H9 (cell line): ENCODE measurements around the gene TSPAN9. TPM values are rescaled to one million over a fixed set of nuclear protein-coding genes. Genes with fewer than 3 reads are reported as not detected.

Source experiments
- DNase-seq: peaks from one replicate; pipeline ENCODE4 v3.0.0-alpha.2; 2017
- H2AFZ ChIP-seq: one replicate; pipeline ENCODE4 v1.6.1; 2013; ENCODE audit warnings: mild to moderate bottlenecking, low read length, control low read depth, moderate library complexity
- H2AK5ac ChIP-seq: 2 replicates; pipeline ENCODE4 v1.6.1; 2013; ENCODE audit warnings: low read length, control low read depth, mixed read lengths; ENCODE audit not compliant: insufficient read length
- H2BK120ac ChIP-seq: one replicate; pipeline ENCODE4 v1.6.1; 2013; ENCODE audit warnings: low read depth, mild to moderate bottlenecking, low read length, control low read depth, inconsistent platforms; ENCODE audit not compliant: poor library complexity, severe bottlenecking
- H2BK12ac ChIP-seq: 2 replicates; pipeline ENCODE4 v1.6.1; 2013; ENCODE audit warnings: low read length, control low read depth, mixed read lengths, low read depth; ENCODE audit not compliant: insufficient read length
- H2BK15ac ChIP-seq: 2 replicates; pipeline ENCODE4 v1.6.1; 2013; ENCODE audit warnings: low read depth, low read length, control low read depth
- H2BK20ac ChIP-seq: one replicate; pipeline ENCODE4 v1.6.1; 2013; ENCODE audit warnings: low read depth, mild to moderate bottlenecking, low read length, control low read depth, inconsistent platforms; ENCODE audit not compliant: poor library complexity, severe bottlenecking
- H2BK5ac ChIP-seq: 2 replicates; pipeline ENCODE4 v1.6.1; 2013; ENCODE audit warnings: low read length, control low read depth, mixed read lengths; ENCODE audit not compliant: insufficient read length
- H3K14ac ChIP-seq: 2 replicates; pipeline ENCODE4 v1.6.1; 2013; ENCODE audit warnings: low read length, control low read depth; ENCODE audit not compliant: insufficient read depth
- H3K18ac ChIP-seq: 2 replicates; pipeline ENCODE4 v1.6.1; 2013; ENCODE audit warnings: low read depth, mild to moderate bottlenecking, mixed read lengths, low read length, control low read depth; ENCODE audit not compliant: insufficient read length
- H3K23ac ChIP-seq: 2 replicates; pipeline ENCODE4 v1.6.1; 2013; ENCODE audit warnings: low read length, control low read depth, mixed read lengths, low read depth; ENCODE audit not compliant: insufficient read length
- H3K23me2 ChIP-seq: 2 replicates; pipeline ENCODE4 v1.6.1; 2013; ENCODE audit warnings: low read depth, mild to moderate bottlenecking, mixed read lengths, low read length, control low read depth; ENCODE audit not compliant: insufficient read length, poor library complexity, severe bottlenecking
- H3K27ac ChIP-seq: 2 replicates; pipeline ENCODE4 v1.5.1; 2013; ENCODE audit warnings: low read length, control low read depth, mixed read lengths, low read depth; ENCODE audit not compliant: insufficient read length
- H3K27me3 ChIP-seq: 2 replicates; pipeline ENCODE4 v1.6.1; 2013; ENCODE audit warnings: low read length, control low read depth, inconsistent platforms; ENCODE audit not compliant: insufficient read depth
- H3K4ac ChIP-seq: 2 replicates; pipeline ENCODE4 v1.6.1; 2013; ENCODE audit warnings: low read depth, mild to moderate bottlenecking, control low read depth, inconsistent platforms, low read length, moderate library complexity
- H3K4me1 ChIP-seq: 2 replicates; pipeline ENCODE4 v1.6.1; 2013; ENCODE audit warnings: low read length, control low read depth, inconsistent platforms; ENCODE audit not compliant: insufficient read depth
- H3K4me2 ChIP-seq: 2 replicates; pipeline ENCODE4 v1.6.1; 2013; ENCODE audit warnings: low read length, control low read depth, mixed read lengths; ENCODE audit not compliant: insufficient read length, insufficient read depth
- H3K56ac ChIP-seq: 2 replicates; pipeline ENCODE4 v1.6.1; 2013; ENCODE audit warnings: low read depth, mild to moderate bottlenecking, mixed read lengths, low read length, control low read depth; ENCODE audit not compliant: insufficient read length
- H3K79me1 ChIP-seq: 2 replicates; pipeline ENCODE4 v1.6.1; 2013; ENCODE audit warnings: low read depth, mild to moderate bottlenecking, moderate library complexity, low read length, control low read depth, inconsistent platforms; ENCODE audit not compliant: insufficient read depth, poor library complexity, severe bottlenecking
- H3K79me2 ChIP-seq: 2 replicates; pipeline ENCODE4 v1.6.1; 2013; ENCODE audit warnings: low read length, control low read depth, inconsistent platforms; ENCODE audit not compliant: insufficient read depth
- H3K9ac ChIP-seq: 2 replicates; pipeline ENCODE4 v1.6.1; 2013; ENCODE audit warnings: low read length, control low read depth, mixed read lengths; ENCODE audit not compliant: insufficient read length; ENCODE audit errors: extremely low read depth
- H3K9me3 ChIP-seq: one replicate; pipeline ENCODE4 v1.6.1; 2013; ENCODE audit warnings: low read depth, low read length, inconsistent platforms; ENCODE audit not compliant: control insufficient read depth
- H3T11ph ChIP-seq: one replicate; pipeline ENCODE4 v1.6.1; 2013; ENCODE audit warnings: mild to moderate bottlenecking, low read length, control low read depth, inconsistent platforms
- H4K20me1 ChIP-seq: one replicate; pipeline ENCODE4 v1.6.1; 2013; ENCODE audit not compliant: control insufficient read depth, insufficient read length, insufficient read depth
- H4K5ac ChIP-seq: 2 replicates; pipeline ENCODE4 v1.6.1; 2013; ENCODE audit warnings: low read depth, mild to moderate bottlenecking, mixed read lengths, low read length, control low read depth; ENCODE audit not compliant: insufficient read length
- H4K8ac ChIP-seq: replicated peaks from 2 replicates; pipeline ENCODE4 v1.6.1; 2013; ENCODE audit warnings: low read length, control low read depth, mixed read lengths, low read depth; ENCODE audit not compliant: insufficient read length
- H4K91ac ChIP-seq: 2 replicates; pipeline ENCODE4 v1.6.1; 2013; ENCODE audit warnings: low read depth, mild to moderate bottlenecking, moderate library complexity, mixed read lengths, low read length, control low read depth; ENCODE audit not compliant: insufficient read length
- H3K27ac Mint-ChIP-seq, 3 experiments: 2 replicates in 2 of 3; 3 replicates in 1 of 3; pipeline ENCODE4 v1.8.0; 2020 to 2021; ENCODE audit warnings: mixed read lengths in 3 of 3, mild to moderate bottlenecking in 1 of 3, moderate library complexity in 1 of 3
- H3K27me3 Mint-ChIP-seq: 2 replicates; pipeline ENCODE4 v1.8.0; 2021; ENCODE audit warnings: low read depth, mild to moderate bottlenecking, moderate library complexity, mixed read lengths
- H3K36me3 Mint-ChIP-seq, 3 experiments: 2 replicates in 2 of 3; 3 replicates in 1 of 3; pipeline ENCODE4 v1.8.0; 2020 to 2021; ENCODE audit warnings: low read depth in 3 of 3, mixed read lengths in 3 of 3; ENCODE audit not compliant: insufficient read depth in 1 of 3
- H3K4me1 Mint-ChIP-seq, 2 experiments: 2 replicates each; pipeline ENCODE4 v1.8.0; 2020; ENCODE audit warnings: mixed read lengths in 2 of 2
- H3K4me3 Mint-ChIP-seq, 2 experiments: 2 replicates in 1 of 2; 3 replicates in 1 of 2; pipeline ENCODE4 v1.8.0; 2020 to 2021; ENCODE audit warnings: mild to moderate bottlenecking in 2 of 2, mixed read lengths in 2 of 2, moderate library complexity in 1 of 2
- H3K9me3 Mint-ChIP-seq, 2 experiments: 2 replicates in 1 of 2; 3 replicates in 1 of 2; pipeline ENCODE4 v1.8.0; 2020; ENCODE audit warnings: mild to moderate bottlenecking in 2 of 2, mixed read lengths in 2 of 2, moderate library complexity in 1 of 2
- CTCF ChIP-seq: fragments of 200-600 bp; sonication (generic); conservative IDR thresholded peaks from 3 replicates; pipeline ENCODE4 v1.8.0; 2021; ENCODE audit warnings: antibody characterized with exemption, mild to moderate bottlenecking
- WGBS: extraction: QIAGEN DNeasy Blood & Tissue Kit; methylation state at CpG from one replicate; pipeline ENCODE4 v1.1.7; 2013; ENCODE audit warnings: missing lambda C conversion rate, low lambda C conversion rate, mixed read lengths; ENCODE audit not compliant: insufficient read length; ENCODE audit errors: extremely low coverage; 5-methylcytosine and 5-hydroxymethylcytosine counted together
- total RNA-seq: library from RNA; stranded (reverse); gene quantifications from 2 replicates; pipeline ENCODE4 v1.2.1, GENCODE V29; 2021

Gene TSPAN9
- total RNA-seq, 1 experiment from 2014 or later: 19.0 TPM

- no peak overlapping the region for H2AFZ ChIP-seq
- H2AK5ac ChIP-seq: no peak overlapping the region
- no peaks in the 10 kb centered on the region for H3K9me3 ChIP-seq
- WGBS: no CpG with 5 or more reads among the region's 6 CpGs
- no peaks in the 10 kb centered on the region for H3K27me3 ChIP-seq
- no peaks in the 10 kb centered on the region for H3K79me2 ChIP-seq
- H3K14ac ChIP-seq: no peak overlapping the region
- H3K4me2 ChIP-seq: no peak overlapping the region
- no peak overlapping the region for H3K18ac ChIP-seq
- no peak overlapping the region for H4K8ac ChIP-seq
- no peak for TF ChIP-seq CTCF
- H3K4me3 Mint-ChIP-seq: no peak overlapping the region
- H3K23me2 ChIP-seq: no peaks in the 10 kb centered on the region
- H3K23ac ChIP-seq: no peak overlapping the region
- H3K79me1 ChIP-seq: no peaks in the 10 kb centered on the region
- no peak overlapping the region for H3K9ac ChIP-seq
- H3K36me3 Mint-ChIP-seq: no peaks in the 10 kb centered on the region; a peak in 1 of 7 replicates
- H4K20me1 ChIP-seq: no peaks in the 10 kb centered on the region
- H3K27ac ChIP-seq: no peak overlapping the region
- H2BK20ac ChIP-seq: no peak overlapping the region
- H3K27ac Mint-ChIP-seq: no peak overlapping the region
- no peak overlapping the region for H4K91ac ChIP-seq
- H3K56ac ChIP-seq: no peak overlapping the region
- H2BK120ac ChIP-seq: no peak overlapping the region
- peaks cover 3% of the 10 kb centered on the region for H3K27me3 Mint-ChIP-seq
- DNase-seq: no peak
- H2BK15ac ChIP-seq: no peak overlapping the region
- H2BK5ac ChIP-seq: no peak overlapping the region
- H3K4me1 Mint-ChIP-seq: peaks cover 36 to 51% of the 10 kb centered on the region in 2 experiments
- no peaks in the 10 kb centered on the region for H3K4me1 ChIP-seq
- no peak overlapping the region for H2BK12ac ChIP-seq
- H3K4ac ChIP-seq: no peak overlapping the region
- no peak overlapping the region for H3T11ph ChIP-seq
- H3K9me3 Mint-ChIP-seq: no peaks in the 10 kb centered on the region
- H4K5ac ChIP-seq: no peak overlapping the region
Measured at GRCh38 chr12:3134126-3134525, 56.9 kb downstream of the TSPAN9 start.
